Cerebellar cortex (tissue), 1 donor: ENCODE results near the gene ABHD3.
"Not testable (repeated sequence)": the region's sequence is repeated elsewhere in the genome, so short reads cannot be mapped to it uniquely, and the experiment has no call there.

Experiments
- DNase-seq: peaks from one replicate; pipeline ENCODE4 v3.0.0-alpha.2; 2015; ENCODE audit warnings: low spot score

ABHD3 gene

DNA sequence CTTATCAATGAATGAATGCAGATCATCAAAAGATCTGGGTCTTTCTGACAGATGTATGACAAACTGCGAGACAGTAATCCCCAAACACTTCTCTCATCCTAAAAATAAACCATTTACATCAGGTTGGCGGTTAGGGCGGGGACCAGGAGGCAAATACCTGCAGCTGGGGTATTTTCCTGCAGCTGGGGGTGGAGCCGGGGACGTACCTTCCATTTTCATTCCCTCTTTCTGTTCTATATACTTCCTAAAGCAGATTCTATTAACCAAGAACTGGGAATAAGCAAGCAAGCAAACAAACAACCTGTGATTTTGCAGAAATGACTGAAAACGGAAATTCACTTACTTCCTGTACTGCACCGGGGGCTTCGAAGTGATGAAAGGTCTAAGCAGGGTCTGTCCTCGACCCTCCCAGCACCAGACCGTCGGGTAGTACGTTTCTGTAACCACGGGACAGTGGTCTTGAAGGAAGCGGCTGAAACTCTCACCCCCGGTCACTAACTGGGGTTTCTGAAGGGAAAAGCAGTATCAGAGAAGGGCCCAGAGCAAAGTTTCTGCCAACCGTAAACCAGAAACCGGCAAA, 1.2 kb downstream of the ABHD3 start:
- DNase-seq = peak; percentile 21

DNA sequence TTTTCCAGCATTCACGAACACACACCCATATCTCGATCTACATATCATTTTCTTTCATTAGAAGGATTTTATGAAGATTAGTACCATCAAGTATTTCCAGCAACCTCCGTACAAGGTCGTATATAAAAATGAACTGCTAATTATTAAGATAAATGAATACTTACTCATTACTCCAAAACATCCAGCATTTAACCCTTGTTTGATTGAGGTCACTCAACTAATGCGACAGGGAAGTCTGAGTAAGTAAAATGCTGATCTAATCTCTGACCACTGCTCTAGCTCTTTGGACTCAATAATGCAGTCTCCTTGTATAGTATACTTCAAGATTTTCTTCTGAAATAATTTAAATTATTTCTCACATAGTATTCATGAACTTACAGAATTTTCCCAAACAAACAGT, 2.0 kb downstream of the ABHD3 start:
- no peak for DNase-seq

- no peak for DNase-seq
These were observed 3.0 kb downstream of the ABHD3 start for GRCh38 chr18:21701621-21702020.

GRCh38 chr18:21700528-21701075, 4.0 kb downstream of the ABHD3 start:
- no peak for DNase-seq

DNA sequence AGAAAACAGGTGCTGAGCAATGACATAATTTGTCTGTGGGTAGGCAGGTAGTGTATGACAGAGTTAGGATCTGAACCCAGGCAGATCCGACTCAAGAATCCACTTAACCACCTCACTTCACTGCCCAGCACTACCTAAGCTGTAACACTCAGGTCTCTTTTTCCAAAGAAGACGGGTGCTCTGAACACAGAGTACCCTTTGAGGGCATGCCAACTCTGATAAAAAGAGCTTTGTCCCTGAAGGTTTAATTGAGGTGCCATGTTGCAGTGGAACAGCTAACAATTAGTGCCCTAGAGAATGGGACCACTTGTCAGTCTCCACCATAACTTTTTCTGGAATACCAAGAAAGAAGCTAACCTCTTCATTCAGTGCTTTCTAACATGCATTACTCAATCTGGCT, 11.3 kb downstream of the ABHD3 start:
- no peak for DNase-seq

DNA sequence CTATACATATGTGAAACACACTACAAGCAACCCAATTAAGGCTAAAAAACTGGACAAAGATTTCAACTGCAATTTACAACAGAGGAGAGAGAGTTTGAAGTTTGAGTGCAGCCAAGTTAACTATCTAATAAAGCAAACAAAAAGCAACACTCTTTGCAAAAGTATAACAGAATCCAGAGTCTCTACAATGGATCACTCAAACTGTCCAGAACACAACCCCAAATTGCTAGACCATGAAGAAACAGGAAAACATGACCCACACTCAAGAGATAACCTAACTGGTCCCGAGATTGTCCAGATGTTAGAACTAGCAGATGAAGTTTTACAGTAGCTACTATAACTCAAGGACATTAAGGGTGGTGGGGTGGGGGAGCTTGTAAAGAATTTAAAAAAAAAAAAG, 14.8 kb downstream of the ABHD3 start:
- DNase-seq = no peak

GRCh38 chr18:21686282-21687105, 18.1 kb downstream of the ABHD3 start:
- no peak for DNase-seq

DNA sequence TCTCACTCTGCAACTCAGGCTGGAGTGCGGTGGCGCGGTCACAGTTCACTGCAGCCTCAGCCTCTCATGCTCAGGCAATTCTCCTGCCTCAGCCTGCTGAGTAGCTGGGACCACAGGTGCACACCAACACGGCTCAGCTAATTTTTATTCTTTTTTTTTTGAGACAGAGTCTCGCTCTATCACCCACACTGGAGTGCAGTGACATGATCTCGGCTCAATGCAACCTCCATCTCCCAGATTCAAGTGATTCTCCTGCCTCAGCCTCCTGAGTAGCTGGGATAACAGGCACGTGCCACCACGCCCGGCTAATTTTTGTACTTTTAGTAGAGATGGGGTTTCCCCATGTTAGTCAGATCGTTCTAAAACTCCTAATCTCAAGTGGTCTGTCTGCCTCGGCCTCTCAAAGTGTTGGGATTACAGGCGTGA, 19.0 kb downstream of the ABHD3 start:
- DNase-seq = not testable (repeated sequence)

DNA sequence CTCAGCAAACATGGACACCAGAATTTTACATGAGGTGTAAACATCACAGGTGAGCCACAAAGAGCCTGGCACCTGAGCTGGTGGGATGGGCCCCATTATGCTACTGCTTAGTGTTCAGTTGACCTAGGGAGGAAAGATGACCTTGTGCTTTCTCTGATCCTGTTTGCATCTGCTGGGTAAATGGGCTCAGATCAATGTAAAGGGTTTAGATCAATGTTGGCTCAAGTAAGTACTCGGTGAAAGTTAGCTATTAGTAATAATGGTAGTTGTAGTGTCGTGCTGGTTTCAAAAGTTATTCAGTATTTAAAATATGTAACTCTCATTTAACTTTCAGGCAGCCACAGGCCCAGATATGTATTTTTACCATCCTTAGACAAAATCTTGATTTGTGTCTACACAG, 19.8 kb downstream of the ABHD3 start:
- no peak for DNase-seq

DNA sequence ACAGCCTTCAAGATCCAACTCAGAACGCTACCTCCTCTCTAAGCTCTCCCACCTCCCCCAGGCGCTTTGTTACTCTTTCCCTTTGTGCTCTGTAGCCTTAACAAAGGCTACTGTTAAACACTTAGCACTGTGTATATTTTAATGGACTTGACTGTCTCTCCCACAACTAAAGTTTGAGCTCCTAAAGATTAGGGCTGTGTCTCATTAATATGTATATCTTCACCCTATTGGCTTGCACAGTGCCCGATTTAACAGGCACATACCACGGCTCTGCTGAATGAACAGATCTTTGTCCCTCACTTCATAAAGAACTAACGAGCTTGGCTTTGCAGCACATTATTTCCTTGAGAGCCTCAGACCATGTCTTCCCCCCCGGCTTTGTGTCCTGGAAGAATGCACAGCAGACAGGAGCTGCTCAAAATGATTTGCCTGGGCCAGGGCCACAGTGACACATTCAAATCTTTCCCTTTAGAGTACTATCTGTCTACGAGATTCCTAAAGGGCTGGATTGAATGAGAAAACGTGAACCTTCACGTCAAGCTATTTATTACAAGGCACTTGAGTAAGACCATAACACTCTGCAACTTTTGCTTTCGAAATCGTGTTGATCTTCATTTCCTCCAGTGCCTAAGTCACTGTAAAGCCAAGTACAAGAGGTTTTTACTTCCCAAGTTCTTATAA, 22.1 kb downstream of the ABHD3 start:
- no peak for DNase-seq

- DNase-seq = no peak
These were observed 24.4 kb downstream of the ABHD3 start for GRCh38 chr18:21680161-21680560.

DNA sequence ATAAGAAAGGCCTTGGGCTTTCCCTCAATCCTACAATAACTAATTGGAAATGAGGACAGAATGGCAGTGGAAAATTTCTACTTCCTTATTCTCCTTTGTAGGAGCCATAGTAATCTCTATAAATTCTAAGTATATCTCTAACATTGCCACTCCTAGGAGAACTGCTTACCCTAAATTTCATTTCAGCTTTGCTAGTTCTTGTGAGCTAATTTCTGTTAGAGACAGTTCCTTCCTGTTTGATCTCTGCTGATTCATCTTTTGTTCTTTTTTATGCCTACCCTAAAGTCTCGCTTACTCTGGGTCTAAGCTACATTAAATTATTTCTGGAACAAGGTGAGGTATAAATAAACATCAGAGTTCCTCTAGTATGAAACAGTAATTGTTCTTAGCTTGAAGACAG, 25.7 kb downstream of the ABHD3 start:
- no peak for DNase-seq

GRCh38 chr18:21675354-21675753, 29.2 kb downstream of the ABHD3 start:
- DNase-seq = not testable (repeated sequence)

DNA sequence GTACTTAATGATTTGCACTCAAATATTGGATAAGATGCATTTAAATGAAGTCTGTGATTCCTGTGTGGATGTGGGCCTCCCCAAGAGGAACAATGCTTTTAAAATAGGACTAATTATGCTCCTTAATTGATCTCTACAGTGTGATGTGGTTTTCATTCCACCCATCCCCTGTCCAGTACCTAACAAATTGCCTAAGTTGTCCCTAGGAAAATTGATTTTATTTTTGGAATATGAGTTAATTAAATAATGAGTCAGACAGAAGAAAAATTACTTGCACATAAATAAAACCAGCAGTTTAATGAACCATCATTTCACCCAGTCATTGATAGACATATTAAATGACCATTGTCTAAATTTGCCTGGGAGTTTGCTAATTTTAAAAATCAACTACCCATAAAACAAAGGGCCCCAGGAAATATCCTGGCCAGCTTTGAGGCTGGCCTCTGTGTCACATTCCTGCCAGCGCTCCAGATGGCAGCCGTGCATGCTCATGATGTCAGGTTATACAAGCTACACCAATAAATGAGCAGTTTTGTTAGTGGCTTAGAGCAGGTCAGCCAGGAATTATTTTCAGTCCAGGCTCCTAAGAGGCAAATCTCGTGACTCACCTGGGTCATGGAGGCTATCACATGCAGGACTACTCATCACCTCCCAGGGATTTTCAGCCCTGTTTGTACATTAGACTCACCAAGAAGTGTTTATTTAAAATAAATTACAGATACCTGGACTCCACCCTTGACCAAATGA, 31.9 kb downstream of the ABHD3 start:
- peak; percentile 95 for DNase-seq

- no peak for DNase-seq
These were observed 34.8 kb downstream of the ABHD3 start for GRCh38 chr18:21669736-21670285.

- DNase-seq = no peak
These were observed 40.5 kb downstream of the ABHD3 start for GRCh38 chr18:21664069-21664468.

GRCh38 chr18:21663578-21663977, 41.0 kb downstream of the ABHD3 start:
- no peak for DNase-seq

- DNase-seq = no peak
These were observed 42.0 kb downstream of the ABHD3 start for GRCh38 chr18:21662581-21662980.

- DNase-seq = no peak
These were observed 44.5 kb downstream of the ABHD3 start for GRCh38 chr18:21660078-21660477.

- DNase-seq = no peak
These were observed 48.2 kb downstream of the ABHD3 start for GRCh38 chr18:21656402-21656801.

GRCh38 chr18:21653361-21653760, 51.2 kb downstream of the ABHD3 start:
- DNase-seq = no peak

GRCh38 chr18:21652073-21652472, 52.5 kb downstream of the ABHD3 start:
- DNase-seq = no peak
